HepG2 (cell line): Measurements from ENCODE around the gene PLLP. TPM values are rescaled to one million over a fixed set of nuclear protein-coding genes. Genes with fewer than 3 reads are reported as not detected.
A peak's percentile ranks its signal among the peaks of the same experiment; 100 is the strongest.

Experiments used
- BRCA1 ChIP-seq: sonication (generic); formaldehyde crosslinking; IDR thresholded peaks from 2 replicates; pipeline ENCODE4 v1.4.0; 2020; ENCODE audit warnings: missing genetic modification reagents
- CHCHD3 ChIP-seq: sonication (generic); formaldehyde crosslinking; IDR thresholded peaks from 2 replicates; pipeline ENCODE4 v1.8.0; 2022; ENCODE audit warnings: mild to moderate bottlenecking, missing genetic modification reagents, moderate library complexity
- GABPB1 ChIP-seq: IDR thresholded peaks from 2 replicates; pipeline ENCODE4 v1.6.1; 2016; ENCODE audit warnings: mild to moderate bottlenecking, missing genetic modification reagents, moderate library complexity, missing compliant biosample characterization
- HBP1 ChIP-seq: IDR thresholded peaks from 2 replicates; pipeline ENCODE4 v1.6.1; 2016; ENCODE audit warnings: low read depth, control low read depth
- HNRNPK ChIP-seq: fragments of 200-400 bp; formaldehyde crosslinking; IDR thresholded peaks from 2 replicates; pipeline ENCODE4 v1.6.1; 2018; ENCODE audit warnings: low read length, low read depth, moderate library complexity, mild to moderate bottlenecking; ENCODE audit not compliant: poor library complexity, severe bottlenecking
- MYNN ChIP-seq: sonication (generic); formaldehyde crosslinking; IDR thresholded peaks from 2 replicates; pipeline ENCODE4 v1.4.0; 2020; ENCODE audit warnings: mild to moderate bottlenecking, low read depth, missing genetic modification reagents
- NR2F1 ChIP-seq, 2 experiments: fragments of 450-650 bp in 1 of 2; formaldehyde crosslinking in 1 of 2; IDR thresholded peaks; 2 replicates each; pipeline versions ENCODE4 v1.5.0 to v1.6.1; 2016 to 2020; ENCODE audit warnings: mild to moderate bottlenecking in 1 of 2, missing compliant biosample characterization in 1 of 2, missing genetic modification reagents in 1 of 2, moderate library complexity in 1 of 2
- NRL ChIP-seq: sonication (generic); formaldehyde crosslinking; IDR thresholded peaks from 2 replicates; pipeline ENCODE4 v1.5.0; 2020; ENCODE audit warnings: missing genetic modification reagents, mild to moderate bottlenecking, moderate library complexity, borderline replicate concordance
- RFX1 ChIP-seq: fragments of 450-650 bp; IDR thresholded peaks from 2 replicates; pipeline ENCODE4 v1.6.1; 2017
- STAG1 ChIP-seq: sonication (generic); formaldehyde crosslinking; IDR thresholded peaks from 2 replicates; pipeline ENCODE4 v1.4.0; 2020; ENCODE audit warnings: missing genetic modification reagents
- ZBTB7A ChIP-seq: sonication (generic); formaldehyde crosslinking; IDR thresholded peaks from 2 replicates; pipeline ENCODE4 v1.8.0; 2022; ENCODE audit warnings: mild to moderate bottlenecking, missing genetic modification reagents
- ZFP36L1 ChIP-seq: sonication (generic); formaldehyde crosslinking; IDR thresholded peaks from 2 replicates; pipeline ENCODE4 v1.8.0; 2022; ENCODE audit warnings: mild to moderate bottlenecking, missing genetic modification reagents, moderate library complexity
- ZNF260 ChIP-seq: sonication (generic); formaldehyde crosslinking; IDR thresholded peaks from 2 replicates; pipeline ENCODE4 v1.4.0; 2020; ENCODE audit warnings: missing genetic modification reagents, low read depth, mild to moderate bottlenecking, borderline replicate concordance
- ZNF317 ChIP-seq: sonication (generic); formaldehyde crosslinking; IDR thresholded peaks from 2 replicates; pipeline ENCODE4 v1.5.0; 2020; ENCODE audit warnings: mild to moderate bottlenecking, missing genetic modification reagents
- ZNF362 ChIP-seq: sonication (generic); formaldehyde crosslinking; IDR thresholded peaks from 2 replicates; pipeline ENCODE4 v1.4.0; 2020; ENCODE audit warnings: missing genetic modification reagents, mild to moderate bottlenecking, borderline replicate concordance
- ZNF543 ChIP-seq: sonication (generic); formaldehyde crosslinking; IDR thresholded peaks from 2 replicates; pipeline ENCODE4 v1.4.0; 2020; ENCODE audit warnings: mild to moderate bottlenecking, missing genetic modification reagents
- ZNF549 ChIP-seq: sonication (generic); formaldehyde crosslinking; IDR thresholded peaks from 2 replicates; pipeline ENCODE4 v1.5.0; 2020; ENCODE audit warnings: missing genetic modification reagents
- ZNF614 ChIP-seq: IDR thresholded peaks from 2 replicates; pipeline ENCODE4 v1.6.1; 2018; ENCODE audit warnings: missing biosample characterization, missing genetic modification reagents, inconsistent platforms, borderline replicate concordance
- ZNF660 ChIP-seq: sonication (generic); formaldehyde crosslinking; IDR thresholded peaks from 2 replicates; pipeline ENCODE4 v1.5.1; 2020; ENCODE audit warnings: mild to moderate bottlenecking, low read depth, missing genetic modification reagents, borderline replicate concordance
- ZNF792 ChIP-seq: IDR thresholded peaks from 2 replicates; pipeline ENCODE4 v1.6.1; 2016
- polyA plus RNA-seq, 8 experiments: library from polyadenylated mRNA; depleted of rRNA in 3 of 8; stranded (reverse) in 7 of 8; unstranded in 1 of 8; fragments of >200 nt; fragmentation: Illumina TruSeq in 4 of 8; extraction: Trizol in 4 of 8; gene quantifications; 2 replicates each; pipeline versions ENCODE4 v1.2.1 to v1.2.3, GENCODE V29; 2011 to 2016; ENCODE audit warnings: low read depth in 4 of 8, missing spikeins in 1 of 8, mixed read lengths in 1 of 8; ENCODE audit not compliant: insufficient read depth in 1 of 8
- total RNA-seq, 5 experiments: library from RNA; depleted of rRNA; stranded (reverse); fragments of >200 nt; fragmentation: Illumina TruSeq; extraction: Trizol; gene quantifications; 2 replicates each; pipeline ENCODE4 v1.2.3, GENCODE V29; 2016; ENCODE audit warnings: low read depth in 1 of 5
- TF ChIP-seq, protein P1 (sequence below): sonication (generic); formaldehyde crosslinking; IDR thresholded peaks from 2 replicates; pipeline ENCODE4 v1.4.0; 2020; ENCODE audit warnings: mild to moderate bottlenecking, missing genetic modification reagents
- TF ChIP-seq, protein P2 (sequence below): sonication (generic); formaldehyde crosslinking; IDR thresholded peaks from 2 replicates; pipeline ENCODE4 v1.5.0; 2020; ENCODE audit warnings: mild to moderate bottlenecking, missing genetic modification reagents
- TF ChIP-seq, protein P3 (sequence below): sonication (generic); formaldehyde crosslinking; IDR thresholded peaks from 2 replicates; pipeline ENCODE4 v1.4.0; 2020; ENCODE audit warnings: mild to moderate bottlenecking, missing genetic modification reagents

PLLP gene
- total and polyA plus RNA-seq, 2 of the 13 experiments (the other 11 are each of a cell fraction or from before 2014, with no cell fraction given) = 60.6 to 127 TPM

GRCh38 chr16:57245472-57246113, 38.9 kb downstream of the PLLP start (continued):
- TF ChIP-seq, protein P1, sequence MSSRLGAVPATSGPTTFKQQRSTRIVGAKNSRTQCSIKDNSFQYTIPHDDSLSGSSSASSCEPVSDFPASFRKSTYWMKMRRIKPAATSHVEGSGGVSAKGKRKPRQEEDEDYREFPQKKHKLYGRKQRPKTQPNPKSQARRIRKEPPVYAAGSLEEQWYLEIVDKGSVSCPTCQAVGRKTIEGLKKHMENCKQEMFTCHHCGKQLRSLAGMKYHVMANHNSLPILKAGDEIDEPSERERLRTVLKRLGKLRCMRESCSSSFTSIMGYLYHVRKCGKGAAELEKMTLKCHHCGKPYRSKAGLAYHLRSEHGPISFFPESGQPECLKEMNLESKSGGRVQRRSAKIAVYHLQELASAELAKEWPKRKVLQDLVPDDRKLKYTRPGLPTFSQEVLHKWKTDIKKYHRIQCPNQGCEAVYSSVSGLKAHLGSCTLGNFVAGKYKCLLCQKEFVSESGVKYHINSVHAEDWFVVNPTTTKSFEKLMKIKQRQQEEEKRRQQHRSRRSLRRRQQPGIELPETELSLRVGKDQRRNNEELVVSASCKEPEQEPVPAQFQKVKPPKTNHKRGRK (CRISPR knock-in tag) = no peak
- TF ChIP-seq ZNF660 (CRISPR knock-in tag) (no peak), CHCHD3 (CRISPR knock-in tag) (no peak), NRL (CRISPR knock-in tag) (no peak), ZNF614 (no peak), STAG1 (CRISPR knock-in tag) (no peak), ZNF543 (0 out of 2 replicates have a peak, but pooled peaks have one; percentile 20), NR2F1 (CRISPR knock-in tag; IDR thresholded peaks at IDR 0.05) (0 out of 4 replicates have a peak, but pooled peaks of 1 of the 2 experiments have one; percentile 6), ZBTB7A (CRISPR knock-in tag) (no peak), ZNF260 (no peak), BRCA1 (CRISPR knock-in tag) (no peak), ZNF549 (CRISPR knock-in tag) (no peak), GABPB1 (no peak; the same call in 1 of the 2 replicates), ZNF317 (CRISPR knock-in tag) (no peak), ZNF792 (CRISPR knock-in tag) (no peak), RFX1 (no peak), HNRNPK (no peak), ZNF362 (CRISPR knock-in tag) (no peak; the same call in 1 of the 2 replicates), HBP1 (CRISPR knock-in tag) (no peak), ZFP36L1 (CRISPR knock-in tag) (no peak), MYNN (no peak)
- TF ChIP-seq, protein P2, sequence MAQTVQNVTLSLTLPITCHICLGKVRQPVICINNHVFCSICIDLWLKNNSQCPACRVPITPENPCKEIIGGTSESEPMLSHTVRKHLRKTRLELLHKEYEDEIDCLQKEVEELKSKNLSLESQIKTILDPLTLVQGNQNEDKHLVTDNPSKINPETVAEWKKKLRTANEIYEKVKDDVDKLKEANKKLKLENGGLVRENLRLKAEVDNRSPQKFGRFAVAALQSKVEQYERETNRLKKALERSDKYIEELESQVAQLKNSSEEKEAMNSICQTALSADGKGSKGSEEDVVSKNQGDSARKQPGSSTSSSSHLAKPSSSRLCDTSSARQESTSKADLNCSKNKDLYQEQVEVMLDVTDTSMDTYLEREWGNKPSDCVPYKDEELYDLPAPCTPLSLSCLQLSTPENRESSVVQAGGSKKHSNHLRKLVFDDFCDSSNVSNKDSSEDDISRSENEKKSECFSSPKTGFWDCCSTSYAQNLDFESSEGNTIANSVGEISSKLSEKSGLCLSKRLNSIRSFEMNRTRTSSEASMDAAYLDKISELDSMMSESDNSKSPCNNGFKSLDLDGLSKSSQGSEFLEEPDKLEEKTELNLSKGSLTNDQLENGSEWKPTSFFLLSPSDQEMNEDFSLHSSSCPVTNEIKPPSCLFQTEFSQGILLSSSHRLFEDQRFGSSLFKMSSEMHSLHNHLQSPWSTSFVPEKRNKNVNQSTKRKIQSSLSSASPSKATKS = no peak
- TF ChIP-seq, protein P3, sequence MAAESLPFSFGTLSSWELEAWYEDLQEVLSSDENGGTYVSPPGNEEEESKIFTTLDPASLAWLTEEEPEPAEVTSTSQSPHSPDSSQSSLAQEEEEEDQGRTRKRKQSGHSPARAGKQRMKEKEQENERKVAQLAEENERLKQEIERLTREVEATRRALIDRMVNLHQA (CRISPR knock-in tag) = no peak
